Left lung (tissue), 10 donors: Measurements from ENCODE around the gene DCUN1D2. TPM values are rescaled to one million over a fixed set of nuclear protein-coding genes. Genes with fewer than 3 reads are reported as not detected.

Experiments used
- ATAC-seq: fragments of 200-7000 bp; cut with Tn5 transposase; one replicate; pipeline ENCODE4 v1.9.1; 2020; ENCODE audit warnings: moderate library complexity
- DNase-seq, 4 donors: peaks; one replicate each; pipeline ENCODE4 v3.0.0-alpha.2; 2013 to 2020
- H3K27ac ChIP-seq, 2 donors: fragments of 200-600 bp; sonication (generic) in 1 of 2; one replicate each; pipeline versions ENCODE4 v1.5.0 to v1.8.0; 2020 to 2021
- H3K27me3 ChIP-seq, 2 donors: fragments of 200-600 bp; sonication (generic) in 1 of 2; one replicate each; pipeline versions ENCODE4 v1.5.0 to v1.8.0; 2020 to 2021
- H3K36me3 ChIP-seq, 2 donors: fragments of 200-600 bp; sonication (generic) in 1 of 2; one replicate each; pipeline versions ENCODE4 v1.5.0 to v1.8.0; 2020 to 2021
- H3K4me1 ChIP-seq, 2 donors: fragments of 200-600 bp; one replicate each; pipeline ENCODE4 v1.8.0; 2021
- H3K4me3 ChIP-seq, 2 donors: fragments of 200-600 bp; sonication (generic) in 1 of 2; one replicate each; pipeline versions ENCODE4 v1.5.0 to v1.8.0; 2020 to 2021; ENCODE audit warnings: mild to moderate bottlenecking in 1 of 2
- H3K9me3 ChIP-seq, 2 donors: fragments of 200-600 bp; sonication (generic) in 1 of 2; one replicate each; pipeline versions ENCODE4 v1.5.0 to v1.8.0; 2020 to 2021
- CTCF ChIP-seq, 2 donors: fragments of 200-600 bp; sonication (generic) in 1 of 2; IDR thresholded peaks; one replicate each; pipeline versions ENCODE4 v1.5.0 to v1.8.0; 2021; ENCODE audit warnings: antibody characterized with exemption in 2 of 2
- intact Hi-C, 2 donors: fragments of 100-400 bp; cut with DNase I; formaldehyde crosslinking; loops; one replicate each; pipeline versions ENCODE4 v1.11.2 to v1.14.2; 2022
- polyA plus RNA-seq, 6 donors: library from polyadenylated mRNA; unstranded; fragments of 120-200 nt; gene quantifications; one replicate each; pipeline ENCODE4 v1.2.1, GENCODE V29; 2013; ENCODE audit not compliant: insufficient read length in 6 of 6
- total RNA-seq, 2 donors: library from RNA; stranded (reverse); fragmentation: NEBNext Ultra II Directional; extraction: Animal tissue kit (Norgen Biotek cat#: 25700); gene quantifications; one replicate each; pipeline ENCODE4 v1.2.1, GENCODE V29; 2021
- donor health status: DM: no; HTN: yes; CAD: no.
- donor health status: DM: no; HTN: no; CAD: no.

DCUN1D2 gene
- total and polyA plus RNA-seq, 8 donors: 10.3 to 26.3 (median 19.2) TPM

GRCh38 chr13:113427562-113428468 is 62.7 kb downstream of the DCUN1D2 start:
- no peaks in the 10 kb centered on the region for H3K27me3 ChIP-seq
- peak; percentile 57 for ATAC-seq
- no peaks in the 10 kb centered on the region for H3K36me3 ChIP-seq
- no peaks in the 10 kb centered on the region for H3K9me3 ChIP-seq
- DNase-seq: no peak
- no peak overlapping the region for H3K27ac ChIP-seq
- intact Hi-C loops: no loop called here
- H3K4me1 ChIP-seq: no peaks in the 10 kb centered on the region
- no peak overlapping the region for H3K4me3 ChIP-seq
- no peak for TF ChIP-seq CTCF (IDR thresholded peaks at IDR 0.05)

GRCh38 chr13:113426591-113426986 is 63.9 kb downstream of the DCUN1D2 start:
- no peaks in the 10 kb centered on the region for H3K36me3 ChIP-seq
- DNase-seq (no peak), ATAC-seq (no peak)
- H3K27me3 ChIP-seq: no peaks in the 10 kb centered on the region
- H3K4me3 ChIP-seq: no peak overlapping the region
- no peaks in the 10 kb centered on the region for H3K4me1 ChIP-seq
- no peaks in the 10 kb centered on the region for H3K9me3 ChIP-seq
- intact Hi-C loops: no loop called here
- TF ChIP-seq CTCF (IDR thresholded peaks at IDR 0.05): no peak
- no peak overlapping the region for H3K27ac ChIP-seq

GRCh38 chr13:113425941-113426590 is 64.4 kb downstream of the DCUN1D2 start:
- ATAC-seq (no peak), DNase-seq (no peak)
- no peak overlapping the region for H3K4me3 ChIP-seq
- H3K36me3 ChIP-seq: no peaks in the 10 kb centered on the region
- H3K9me3 ChIP-seq: no peaks in the 10 kb centered on the region
- no peaks in the 10 kb centered on the region for H3K27me3 ChIP-seq
- intact Hi-C loops: no loop called here
- H3K27ac ChIP-seq: no peak overlapping the region
- H3K4me1 ChIP-seq: no peaks in the 10 kb centered on the region
- no peak for TF ChIP-seq CTCF (IDR thresholded peaks at IDR 0.05)

- Histone ChIP-seq H3K4me1 (no peaks in the 10 kb centered on the region), H3K27ac (no peak overlapping the region), H3K4me3 (no peak overlapping the region), H3K9me3 (no peaks in the 10 kb centered on the region), H3K36me3 (no peaks in the 10 kb centered on the region), H3K27me3 (no peaks in the 10 kb centered on the region)
- ATAC-seq (no peak), DNase-seq (no peak)
- TF ChIP-seq CTCF (IDR thresholded peaks at IDR 0.05): no peak
- intact Hi-C loops: no loop called here
These were observed 66.9 kb downstream of the DCUN1D2 start for GRCh38 chr13:113423520-113424163.
